Spleen (tissue), 7 donors: ENCODE measurements around the gene NGFR.

Experiments used
- POLR2AphosphoS5 ChIP-seq, 3 donors: sonication (generic); formaldehyde crosslinking; IDR thresholded peaks; one replicate each; pipeline ENCODE4 v1.5.1; 2017; ENCODE audit warnings: antibody characterized with exemption in 3 of 3
- TF ChIP-seq, protein P1 (sequence below), 11 experiments: fragments of 200-600 bp in 7 of 11; fragments of 450-650 bp in 4 of 11; sonication (generic) in 4 of 11; IDR thresholded peaks in 8 of 11; conservative IDR thresholded peaks in 3 of 11; 1 replicate in 7 of 11; 2 replicates in 4 of 11; pipeline versions ENCODE4 v1.4.0 to v1.8.0; 2016 to 2021; ENCODE audit warnings: antibody characterized with exemption in 11 of 11, inconsistent platforms in 4 of 11, mild to moderate bottlenecking in 1 of 11
- donor health status: DM: no; HTN: no; CAD: no; lungs with moderate emphysema.
- donor health status: DM: no; HTN: no; CAD: no.
- donor health status: DM: no; HTN: no; CAD: no.

DNA sequence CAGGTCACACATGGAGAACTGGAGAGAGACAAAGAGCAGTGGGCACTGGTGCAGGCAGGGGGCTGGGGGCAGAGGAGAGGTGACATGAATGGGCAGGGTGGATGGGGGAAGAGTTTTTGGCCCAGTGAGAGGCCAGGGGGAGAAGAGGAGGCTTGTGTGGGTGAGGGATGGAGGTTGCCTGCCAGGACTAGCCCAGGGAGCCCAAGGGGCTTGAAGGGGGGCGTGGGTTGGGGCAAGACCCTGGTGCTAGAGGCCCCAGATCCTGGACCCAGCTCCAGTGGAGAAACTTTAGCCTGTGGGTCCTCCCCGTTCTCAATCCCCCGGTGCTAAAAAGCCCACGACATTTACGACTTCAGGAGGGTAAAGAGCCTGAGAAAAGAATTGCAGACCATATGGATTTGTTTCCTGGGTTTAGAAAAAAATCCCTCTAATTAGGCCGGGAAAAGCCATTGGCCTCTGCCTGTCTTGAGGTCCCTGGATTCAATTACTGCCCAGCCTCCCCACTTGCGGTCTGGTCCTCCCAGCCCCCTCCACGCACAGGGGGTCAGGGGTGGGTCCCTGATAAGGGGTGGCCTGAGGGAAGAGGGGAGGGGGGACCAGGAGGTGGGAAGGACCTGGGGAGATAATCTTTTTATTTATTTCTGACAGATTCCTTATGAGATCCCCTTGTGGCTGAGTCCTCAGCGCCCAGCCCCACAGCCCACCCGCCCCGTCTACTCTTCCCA, 33.0 kb downstream of the NGFR start:
- TF ChIP-seq, protein P1, sequence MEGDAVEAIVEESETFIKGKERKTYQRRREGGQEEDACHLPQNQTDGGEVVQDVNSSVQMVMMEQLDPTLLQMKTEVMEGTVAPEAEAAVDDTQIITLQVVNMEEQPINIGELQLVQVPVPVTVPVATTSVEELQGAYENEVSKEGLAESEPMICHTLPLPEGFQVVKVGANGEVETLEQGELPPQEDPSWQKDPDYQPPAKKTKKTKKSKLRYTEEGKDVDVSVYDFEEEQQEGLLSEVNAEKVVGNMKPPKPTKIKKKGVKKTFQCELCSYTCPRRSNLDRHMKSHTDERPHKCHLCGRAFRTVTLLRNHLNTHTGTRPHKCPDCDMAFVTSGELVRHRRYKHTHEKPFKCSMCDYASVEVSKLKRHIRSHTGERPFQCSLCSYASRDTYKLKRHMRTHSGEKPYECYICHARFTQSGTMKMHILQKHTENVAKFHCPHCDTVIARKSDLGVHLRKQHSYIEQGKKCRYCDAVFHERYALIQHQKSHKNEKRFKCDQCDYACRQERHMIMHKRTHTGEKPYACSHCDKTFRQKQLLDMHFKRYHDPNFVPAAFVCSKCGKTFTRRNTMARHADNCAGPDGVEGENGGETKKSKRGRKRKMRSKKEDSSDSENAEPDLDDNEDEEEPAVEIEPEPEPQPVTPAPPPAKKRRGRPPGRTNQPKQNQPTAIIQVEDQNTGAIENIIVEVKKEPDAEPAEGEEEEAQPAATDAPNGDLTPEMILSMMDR (IDR thresholded peaks at IDR 0.05 in 8 of 11, conservative IDR thresholded peaks at IDR 0.05 in 3 of 11), result no peak
- TF ChIP-seq POLR2AphosphoS5 (IDR thresholded peaks at IDR 0.05), result no peak
